WTC11 (cell line): ENCODE data around the gene RPL18. TPM values are rescaled to one million over a fixed set of nuclear protein-coding genes. Genes with fewer than 3 reads are reported as not detected.
A peak's percentile ranks its signal among the peaks of the same experiment; 100 is the strongest.

ENCODE experiments used
- ATAC-seq: fragments of 200-7000 bp; cut with Tn5 transposase; 2 replicates; pipeline ENCODE4 v1.10.0; 2021; ENCODE audit warnings: mild to moderate bottlenecking, moderate library complexity
- CTCF ChIA-PET: fragments of 300-600 bp; sonication (Branson Sonifier 250); formaldehyde crosslinking; loops from one replicate; lab custom pipeline; 2021; ENCODE audit warnings: antibody characterized with exemption; lab: Charles Lee
- POLR2A ChIA-PET: fragments of 350-600 bp; sonication (Branson Sonifier 250); formaldehyde crosslinking; loops from one replicate; lab custom pipeline; 2021; ENCODE audit warnings: antibody characterized with exemption; lab: Charles Lee
- DNase-seq: peaks from one replicate; pipeline ENCODE4 v3.0.0; 2021; ENCODE audit warnings: low spot score
- H3K27ac Mint-ChIP-seq: 2 replicates; pipeline ENCODE4 v1.8.0; 2021; ENCODE audit warnings: mixed read lengths
- H3K27me3 Mint-ChIP-seq: 2 replicates; pipeline ENCODE4 v1.8.0; 2021; ENCODE audit warnings: low read depth, mild to moderate bottlenecking, moderate library complexity, mixed read lengths
- H3K36me3 Mint-ChIP-seq: 2 replicates; pipeline ENCODE4 v1.8.0; 2021; ENCODE audit warnings: mixed read lengths
- H3K4me1 Mint-ChIP-seq: 2 replicates; pipeline ENCODE4 v1.8.0; 2022; ENCODE audit warnings: mixed read lengths
- H3K4me3 Mint-ChIP-seq: 2 replicates; pipeline ENCODE4 v1.8.0; 2021; ENCODE audit warnings: mild to moderate bottlenecking, moderate library complexity, mixed read lengths
- H3K9me3 Mint-ChIP-seq: 2 replicates; pipeline ENCODE4 v1.8.0; 2021; ENCODE audit warnings: mixed read lengths
- ATF1 ChIP-seq: sonication (generic); formaldehyde crosslinking; IDR thresholded peaks from 2 replicates; pipeline ENCODE4 v1.8.1; 2023; ENCODE audit warnings: mild to moderate bottlenecking, moderate library complexity, missing genetic modification reagents
- CDX4 ChIP-seq: fragments of 250-450 bp; sonication (Bioruptor Pico); IDR thresholded peaks from 2 replicates; pipeline ENCODE4 v1.9.0; 2021; ENCODE audit warnings: moderate library complexity, mild to moderate bottlenecking, inconsistent platforms, borderline replicate concordance
- CREB1 ChIP-seq: sonication (generic); formaldehyde crosslinking; IDR thresholded peaks from 2 replicates; pipeline ENCODE4 v1.8.0; 2023; ENCODE audit warnings: mild to moderate bottlenecking, missing genetic modification reagents
- CREM ChIP-seq: sonication (generic); formaldehyde crosslinking; IDR thresholded peaks from 2 replicates; pipeline ENCODE4 v1.8.1; 2022; ENCODE audit warnings: mild to moderate bottlenecking, missing genetic modification reagents, moderate library complexity
- ESRRA ChIP-seq: sonication (generic); formaldehyde crosslinking; IDR thresholded peaks from 2 replicates; pipeline ENCODE4 v1.8.1; 2022; ENCODE audit warnings: mild to moderate bottlenecking, missing genetic modification reagents, borderline replicate concordance
- IRF2 ChIP-seq: sonication (generic); formaldehyde crosslinking; IDR thresholded peaks from 2 replicates; pipeline ENCODE4 v1.8.0; 2022; ENCODE audit warnings: low read depth, missing genetic modification reagents, borderline replicate concordance
- MYBL2 ChIP-seq: sonication (generic); formaldehyde crosslinking; IDR thresholded peaks from 2 replicates; pipeline ENCODE4 v1.8.1; 2023; ENCODE audit warnings: mild to moderate bottlenecking, moderate library complexity, missing genetic modification reagents
- NFE2L1 ChIP-seq: sonication (generic); formaldehyde crosslinking; IDR thresholded peaks from 2 replicates; pipeline ENCODE4 v1.8.1; 2023; ENCODE audit warnings: missing genetic modification reagents
- SMAD3 ChIP-seq: sonication (generic); formaldehyde crosslinking; IDR thresholded peaks from 2 replicates; pipeline ENCODE4 v1.8.0; 2022; ENCODE audit warnings: missing genetic modification reagents, mild to moderate bottlenecking, borderline replicate concordance
- ZBTB21 ChIP-seq: sonication (generic); formaldehyde crosslinking; IDR thresholded peaks from 2 replicates; pipeline ENCODE4 v1.8.1; 2023; ENCODE audit warnings: mild to moderate bottlenecking, missing genetic modification reagents, borderline replicate concordance
- ZMAT4 ChIP-seq: fragments of 250-450 bp; sonication (Bioruptor Pico); IDR thresholded peaks from 2 replicates; pipeline ENCODE4 v1.9.0; 2021; ENCODE audit warnings: mild to moderate bottlenecking
- ZNF317 ChIP-seq: sonication (generic); formaldehyde crosslinking; IDR thresholded peaks from 2 replicates; pipeline ENCODE4 v1.8.1; 2023; ENCODE audit warnings: low read depth, mild to moderate bottlenecking, moderate library complexity, missing genetic modification reagents, borderline replicate concordance
- total RNA-seq: library from RNA; stranded (reverse); gene quantifications from 3 replicates; pipeline ENCODE4 v1.2.3, GENCODE V29; 2021
- TF ChIP-seq, protein P1 (sequence below): fragments of 250-450 bp; sonication (Bioruptor Pico); IDR thresholded peaks from 2 replicates; pipeline ENCODE4 v1.9.0; 2021; ENCODE audit warnings: mild to moderate bottlenecking, borderline replicate concordance
- TF ChIP-seq, protein P2 (sequence below): fragments of 250-450 bp; sonication (Bioruptor Pico); IDR thresholded peaks from 2 replicates; pipeline ENCODE4 v1.8.0; 2021; ENCODE audit warnings: mild to moderate bottlenecking
- TF ChIP-seq, protein P3 (sequence below): fragments of 250-450 bp; sonication (Bioruptor Pico); IDR thresholded peaks from 2 replicates; pipeline ENCODE4 v2.1.2; 2022; ENCODE audit warnings: mild to moderate bottlenecking, moderate library complexity
- TF ChIP-seq, protein P4 (sequence below): sonication (generic); formaldehyde crosslinking; IDR thresholded peaks from 2 replicates; pipeline ENCODE4 v1.8.1; 2023; ENCODE audit warnings: mild to moderate bottlenecking, missing genetic modification reagents, borderline replicate concordance

Gene RPL18
- total RNA-seq, 1 experiment from 2014 or later = 1,712 TPM

DNA sequence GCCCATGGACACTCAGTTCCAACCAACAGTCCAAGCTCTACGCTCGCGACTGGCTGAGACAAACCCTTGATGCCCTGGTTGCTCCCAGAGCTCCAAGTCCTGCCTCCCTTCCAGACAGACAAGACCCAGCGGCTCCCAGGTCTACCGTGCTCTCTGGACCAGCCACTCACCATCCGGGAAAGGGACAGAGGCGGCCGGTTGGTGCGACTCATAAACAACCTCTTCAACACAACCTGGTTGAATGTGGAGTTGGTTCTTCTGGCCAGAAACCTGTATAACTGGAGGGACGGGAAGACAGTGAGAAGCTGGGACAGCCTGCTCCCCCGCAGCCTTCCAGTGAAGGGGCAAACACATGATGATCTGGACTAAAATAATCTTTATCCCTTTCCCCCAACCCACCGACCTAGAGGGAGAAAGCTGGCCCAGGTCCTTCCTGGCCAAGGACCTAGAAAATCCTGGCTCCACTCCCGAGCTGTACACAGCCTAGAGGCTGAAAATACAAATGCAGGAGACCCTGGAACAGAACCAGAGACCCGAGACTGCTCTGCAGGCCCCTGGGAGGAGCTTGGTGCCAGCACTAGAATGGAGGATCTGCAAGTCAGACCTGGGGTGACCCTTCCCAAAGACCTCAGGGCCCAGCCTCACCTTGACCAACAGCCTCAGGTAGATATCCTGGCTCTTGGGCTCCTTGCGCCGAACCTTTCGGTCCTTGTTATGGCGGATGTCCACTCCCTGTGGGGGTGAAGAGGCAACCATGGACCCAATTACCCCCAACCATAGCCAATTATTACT is 1.6 kb downstream of the RPL18 start:
- H3K36me3 Mint-ChIP-seq = peaks cover 42% of the 10 kb centered on the region
- ChIA-PET CTCF (interaction anchor here (1.0 to 1.3 kb wide), 2 partner anchors 8 to 13 kb away, joined by 3 to 10 read pairs; no protein-coding TSS in a partner anchor), POLR2A (interaction anchor here (1.1 to 2.8 kb wide), 2 partner anchors 10 to 13 kb away, joined by 3 to 23 read pairs; no protein-coding TSS in a partner anchor)
- ATAC-seq (no peak), DNase-seq (no peak)
- no peak for TF ChIP-seq CREM
- TF ChIP-seq NFE2L1 = no peak
- TF ChIP-seq ATF1 (CRISPR knock-in tag) = no peak
- TF ChIP-seq, protein P1, sequence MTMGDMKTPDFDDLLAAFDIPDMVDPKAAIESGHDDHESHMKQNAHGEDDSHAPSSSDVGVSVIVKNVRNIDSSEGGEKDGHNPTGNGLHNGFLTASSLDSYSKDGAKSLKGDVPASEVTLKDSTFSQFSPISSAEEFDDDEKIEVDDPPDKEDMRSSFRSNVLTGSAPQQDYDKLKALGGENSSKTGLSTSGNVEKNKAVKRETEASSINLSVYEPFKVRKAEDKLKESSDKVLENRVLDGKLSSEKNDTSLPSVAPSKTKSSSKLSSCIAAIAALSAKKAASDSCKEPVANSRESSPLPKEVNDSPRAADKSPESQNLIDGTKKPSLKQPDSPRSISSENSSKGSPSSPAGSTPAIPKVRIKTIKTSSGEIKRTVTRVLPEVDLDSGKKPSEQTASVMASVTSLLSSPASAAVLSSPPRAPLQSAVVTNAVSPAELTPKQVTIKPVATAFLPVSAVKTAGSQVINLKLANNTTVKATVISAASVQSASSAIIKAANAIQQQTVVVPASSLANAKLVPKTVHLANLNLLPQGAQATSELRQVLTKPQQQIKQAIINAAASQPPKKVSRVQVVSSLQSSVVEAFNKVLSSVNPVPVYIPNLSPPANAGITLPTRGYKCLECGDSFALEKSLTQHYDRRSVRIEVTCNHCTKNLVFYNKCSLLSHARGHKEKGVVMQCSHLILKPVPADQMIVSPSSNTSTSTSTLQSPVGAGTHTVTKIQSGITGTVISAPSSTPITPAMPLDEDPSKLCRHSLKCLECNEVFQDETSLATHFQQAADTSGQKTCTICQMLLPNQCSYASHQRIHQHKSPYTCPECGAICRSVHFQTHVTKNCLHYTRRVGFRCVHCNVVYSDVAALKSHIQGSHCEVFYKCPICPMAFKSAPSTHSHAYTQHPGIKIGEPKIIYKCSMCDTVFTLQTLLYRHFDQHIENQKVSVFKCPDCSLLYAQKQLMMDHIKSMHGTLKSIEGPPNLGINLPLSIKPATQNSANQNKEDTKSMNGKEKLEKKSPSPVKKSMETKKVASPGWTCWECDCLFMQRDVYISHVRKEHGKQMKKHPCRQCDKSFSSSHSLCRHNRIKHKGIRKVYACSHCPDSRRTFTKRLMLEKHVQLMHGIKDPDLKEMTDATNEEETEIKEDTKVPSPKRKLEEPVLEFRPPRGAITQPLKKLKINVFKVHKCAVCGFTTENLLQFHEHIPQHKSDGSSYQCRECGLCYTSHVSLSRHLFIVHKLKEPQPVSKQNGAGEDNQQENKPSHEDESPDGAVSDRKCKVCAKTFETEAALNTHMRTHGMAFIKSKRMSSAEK (CRISPR knock-in tag) = no peak
- TF ChIP-seq, protein P2, sequence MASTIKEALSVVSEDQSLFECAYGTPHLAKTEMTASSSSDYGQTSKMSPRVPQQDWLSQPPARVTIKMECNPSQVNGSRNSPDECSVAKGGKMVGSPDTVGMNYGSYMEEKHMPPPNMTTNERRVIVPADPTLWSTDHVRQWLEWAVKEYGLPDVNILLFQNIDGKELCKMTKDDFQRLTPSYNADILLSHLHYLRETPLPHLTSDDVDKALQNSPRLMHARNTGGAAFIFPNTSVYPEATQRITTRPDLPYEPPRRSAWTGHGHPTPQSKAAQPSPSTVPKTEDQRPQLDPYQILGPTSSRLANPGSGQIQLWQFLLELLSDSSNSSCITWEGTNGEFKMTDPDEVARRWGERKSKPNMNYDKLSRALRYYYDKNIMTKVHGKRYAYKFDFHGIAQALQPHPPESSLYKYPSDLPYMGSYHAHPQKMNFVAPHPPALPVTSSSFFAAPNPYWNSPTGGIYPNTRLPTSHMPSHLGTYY (CRISPR knock-in tag) = no peak
- no peak for TF ChIP-seq ZMAT4 (CRISPR knock-in tag)
- TF ChIP-seq ESRRA (CRISPR knock-in tag) = no peak
- no peak for TF ChIP-seq CREB1 (CRISPR knock-in tag)
- TF ChIP-seq MYBL2 (CRISPR knock-in tag) = no peak
- TF ChIP-seq IRF2 = no peak
- TF ChIP-seq, protein P3, sequence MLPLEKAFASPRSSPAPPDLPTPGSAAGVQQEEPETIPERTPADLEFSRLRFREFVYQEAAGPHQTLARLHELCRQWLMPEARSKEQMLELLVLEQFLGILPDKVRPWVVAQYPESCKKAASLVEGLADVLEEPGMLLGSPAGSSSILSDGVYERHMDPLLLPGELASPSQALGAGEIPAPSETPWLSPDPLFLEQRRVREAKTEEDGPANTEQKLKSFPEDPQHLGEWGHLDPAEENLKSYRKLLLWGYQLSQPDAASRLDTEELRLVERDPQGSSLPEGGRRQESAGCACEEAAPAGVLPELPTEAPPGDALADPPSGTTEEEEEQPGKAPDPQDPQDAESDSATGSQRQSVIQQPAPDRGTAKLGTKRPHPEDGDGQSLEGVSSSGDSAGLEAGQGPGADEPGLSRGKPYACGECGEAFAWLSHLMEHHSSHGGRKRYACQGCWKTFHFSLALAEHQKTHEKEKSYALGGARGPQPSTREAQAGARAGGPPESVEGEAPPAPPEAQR (CRISPR knock-in tag) = no peak
- TF ChIP-seq, protein P4, sequence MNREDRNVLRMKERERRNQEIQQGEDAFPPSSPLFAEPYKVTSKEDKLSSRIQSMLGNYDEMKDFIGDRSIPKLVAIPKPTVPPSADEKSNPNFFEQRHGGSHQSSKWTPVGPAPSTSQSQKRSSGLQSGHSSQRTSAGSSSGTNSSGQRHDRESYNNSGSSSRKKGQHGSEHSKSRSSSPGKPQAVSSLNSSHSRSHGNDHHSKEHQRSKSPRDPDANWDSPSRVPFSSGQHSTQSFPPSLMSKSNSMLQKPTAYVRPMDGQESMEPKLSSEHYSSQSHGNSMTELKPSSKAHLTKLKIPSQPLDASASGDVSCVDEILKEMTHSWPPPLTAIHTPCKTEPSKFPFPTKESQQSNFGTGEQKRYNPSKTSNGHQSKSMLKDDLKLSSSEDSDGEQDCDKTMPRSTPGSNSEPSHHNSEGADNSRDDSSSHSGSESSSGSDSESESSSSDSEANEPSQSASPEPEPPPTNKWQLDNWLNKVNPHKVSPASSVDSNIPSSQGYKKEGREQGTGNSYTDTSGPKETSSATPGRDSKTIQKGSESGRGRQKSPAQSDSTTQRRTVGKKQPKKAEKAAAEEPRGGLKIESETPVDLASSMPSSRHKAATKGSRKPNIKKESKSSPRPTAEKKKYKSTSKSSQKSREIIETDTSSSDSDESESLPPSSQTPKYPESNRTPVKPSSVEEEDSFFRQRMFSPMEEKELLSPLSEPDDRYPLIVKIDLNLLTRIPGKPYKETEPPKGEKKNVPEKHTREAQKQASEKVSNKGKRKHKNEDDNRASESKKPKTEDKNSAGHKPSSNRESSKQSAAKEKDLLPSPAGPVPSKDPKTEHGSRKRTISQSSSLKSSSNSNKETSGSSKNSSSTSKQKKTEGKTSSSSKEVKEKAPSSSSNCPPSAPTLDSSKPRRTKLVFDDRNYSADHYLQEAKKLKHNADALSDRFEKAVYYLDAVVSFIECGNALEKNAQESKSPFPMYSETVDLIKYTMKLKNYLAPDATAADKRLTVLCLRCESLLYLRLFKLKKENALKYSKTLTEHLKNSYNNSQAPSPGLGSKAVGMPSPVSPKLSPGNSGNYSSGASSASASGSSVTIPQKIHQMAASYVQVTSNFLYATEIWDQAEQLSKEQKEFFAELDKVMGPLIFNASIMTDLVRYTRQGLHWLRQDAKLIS = no peak
- TF ChIP-seq CDX4 = no peak
- no peak for TF ChIP-seq ZNF317
- no peak for TF ChIP-seq SMAD3
- TF ChIP-seq ZBTB21 = no peak
- H3K27ac Mint-ChIP-seq = peak overlapping the region; percentile 100
- no peaks in the 10 kb centered on the region for H3K9me3 Mint-ChIP-seq
- peak overlapping the region; percentile 99 for H3K4me3 Mint-ChIP-seq
- peaks cover 59% of the 10 kb centered on the region for H3K4me1 Mint-ChIP-seq
- no peaks in the 10 kb centered on the region; the same call in 1 of the 2 replicates for H3K27me3 Mint-ChIP-seq
